Coronary artery (tissue), 2 donors: ENCODE measurements around the gene NPAT.

Source experiments
- DNase-seq: peaks from one replicate; pipeline ENCODE4 v3.0.0-alpha.2; 2017; ENCODE audit warnings: low spot score
- H3K27ac ChIP-seq, 2 donors: fragments of 200-600 bp; sonication (generic); one replicate each; pipeline ENCODE4 v1.5.1; 2016 to 2019
- H3K4me3 ChIP-seq: fragments of 200-600 bp; sonication (generic); 2 replicates; pipeline ENCODE4 v1.5.1; 2016; ENCODE audit warnings: mild to moderate bottlenecking, moderate library complexity
- CTCF ChIP-seq: fragments of 200-600 bp; sonication (generic); IDR thresholded peaks from one replicate; pipeline ENCODE4 v1.5.1; 2019; ENCODE audit warnings: antibody characterized with exemption

NPAT gene

GRCh38 chr11:108226036-108226435, 3.6 kb upstream of the NPAT start:
- TF ChIP-seq CTCF = no peak
- DNase-seq = no peak
- no peak overlapping the region for H3K4me3 ChIP-seq
- H3K27ac ChIP-seq = no peak overlapping the region

GRCh38 chr11:108224911-108225786, 2.7 kb upstream of the NPAT start:
- DNase-seq = no peak
- no peak for TF ChIP-seq CTCF
- Histone ChIP-seq H3K4me3 (peak overlapping the region; percentile 86), H3K27ac (peak overlapping the region in 1 of 2 donors; percentile 95)

- Histone ChIP-seq H3K27ac (peak overlapping the region; percentile 93 to 95), H3K4me3 (peak overlapping the region; percentile 86)
- TF ChIP-seq CTCF = no peak
- no peak for DNase-seq
Observed at GRCh38 chr11:108224366-108224765, 1.9 kb upstream of the NPAT start.

GRCh38 chr11:108223348-108224149, 1.1 kb upstream of the NPAT start:
- DNase-seq = no peak
- no peak for TF ChIP-seq CTCF
- Histone ChIP-seq H3K27ac (peak overlapping the region; percentile 93 to 95), H3K4me3 (peak overlapping the region; percentile 86)

GRCh38 chr11:108221911-108222573, 396 bp downstream of the NPAT start:
- DNase-seq = no peak
- TF ChIP-seq CTCF = no peak
- Histone ChIP-seq H3K4me3 (peak overlapping the region; percentile 86), H3K27ac (peak overlapping the region; percentile 90 to 95)

- H3K27ac ChIP-seq = peak overlapping the region; percentile 90 to 95
- DNase-seq = no peak
- no peak for TF ChIP-seq CTCF
- H3K4me3 ChIP-seq = peak overlapping the region; percentile 86
Observed at GRCh38 chr11:108221371-108221770, 1.1 kb downstream of the NPAT start.
